GM23338 (cell line): Measurements from ENCODE around the gene FOXP1. TPM values are rescaled to one million over a fixed set of nuclear protein-coding genes. Genes with fewer than 3 reads are reported as not detected.

Experiments
- ATAC-seq: fragments of 200-7000 bp; cut with Tn5 transposase; 3 replicates; pipeline ENCODE4 v1.9.1; 2020
- DNase-seq: peaks from one replicate; pipeline ENCODE4 v3.0.0-alpha.2; 2015; ENCODE audit warnings: low spot score
- H2AFZ ChIP-seq: fragments of 200-600 bp; sonication (generic); 2 replicates; pipeline ENCODE4 v1.8.0; 2016; ENCODE audit warnings: antibody characterized with exemption, mild to moderate bottlenecking, moderate library complexity
- H3F3A ChIP-seq: fragments of 200-600 bp; sonication (generic); replicated peaks from 2 replicates; pipeline ENCODE4 v1.8.0; 2017; ENCODE audit warnings: antibody characterized with exemption, mixed run types, low read depth
- H3K27ac ChIP-seq: fragments of 200-600 bp; sonication (generic); 2 replicates; pipeline ENCODE4 v1.6.1; 2016; ENCODE audit warnings: low read depth
- H3K27me3 ChIP-seq: fragments of 200-600 bp; sonication (generic); 2 replicates; pipeline ENCODE4 v1.8.0; 2016; ENCODE audit warnings: mild to moderate bottlenecking, mixed run types, moderate library complexity; ENCODE audit not compliant: insufficient read depth
- H3K36me3 ChIP-seq: fragments of 200-600 bp; sonication (generic); 2 replicates; pipeline ENCODE4 v1.8.0; 2016; ENCODE audit warnings: mild to moderate bottlenecking; ENCODE audit not compliant: insufficient read depth
- H3K4me1 ChIP-seq: fragments of 200-600 bp; sonication (generic); 2 replicates; pipeline ENCODE4 v1.8.0; 2016; ENCODE audit warnings: mild to moderate bottlenecking, moderate library complexity; ENCODE audit not compliant: insufficient read depth
- H3K4me2 ChIP-seq: fragments of 200-600 bp; sonication (generic); 2 replicates; pipeline ENCODE4 v1.7.1; 2017; ENCODE audit warnings: mixed run types
- H3K4me3 ChIP-seq: fragments of 200-600 bp; sonication (generic); 2 replicates; pipeline ENCODE4 v1.6.1; 2016; ENCODE audit warnings: mixed run types
- H3K79me2 ChIP-seq: fragments of 200-600 bp; sonication (generic); replicated peaks from 2 replicates; pipeline ENCODE4 v1.8.0; 2017; ENCODE audit warnings: mild to moderate bottlenecking; ENCODE audit not compliant: insufficient read depth
- H3K9me2 ChIP-seq: fragments of 200-600 bp; sonication (generic); 2 replicates; pipeline ENCODE4 v1.8.0; 2017; ENCODE audit not compliant: insufficient read depth
- H4K20me1 ChIP-seq: fragments of 200-600 bp; sonication (generic); replicated peaks from 2 replicates; pipeline ENCODE4 v1.8.0; 2017; ENCODE audit warnings: mild to moderate bottlenecking; ENCODE audit not compliant: insufficient read depth
- H3K27ac Mint-ChIP-seq: 2 replicates; pipeline ENCODE4 v1.8.0; 2020; ENCODE audit warnings: inconsistent platforms, mild to moderate bottlenecking, moderate library complexity, mixed read lengths
- H3K27me3 Mint-ChIP-seq: 3 replicates; pipeline ENCODE4 v1.8.0; 2022; ENCODE audit warnings: low read depth, mild to moderate bottlenecking, moderate library complexity, mixed read lengths, inconsistent platforms; ENCODE audit not compliant: insufficient read depth, poor library complexity
- H3K36me3 Mint-ChIP-seq: 3 replicates; pipeline ENCODE4 v1.8.0; 2021; ENCODE audit warnings: low read depth, mild to moderate bottlenecking, inconsistent platforms, moderate library complexity, mixed read lengths
- H3K4me1 Mint-ChIP-seq: 3 replicates; pipeline ENCODE4 v1.8.0; 2020; ENCODE audit warnings: mild to moderate bottlenecking, inconsistent platforms, mixed read lengths
- H3K4me3 Mint-ChIP-seq: 3 replicates; pipeline ENCODE4 v1.8.0; 2021; ENCODE audit warnings: moderate library complexity, mild to moderate bottlenecking, inconsistent platforms, mixed read lengths
- H3K9me3 Mint-ChIP-seq: 3 replicates; pipeline ENCODE4 v1.8.0; 2020; ENCODE audit warnings: moderate library complexity, mild to moderate bottlenecking, inconsistent platforms, mixed read lengths
- CREB1 ChIP-seq: fragments of 250-450 bp; sonication (Bioruptor Pico); IDR thresholded peaks from 2 replicates; pipeline ENCODE4 v1.5.0; 2020; ENCODE audit warnings: low read depth, mild to moderate bottlenecking, moderate library complexity
- EZH2phosphoT487 ChIP-seq: fragments of 200-600 bp; sonication (generic); IDR thresholded peaks from one replicate; pipeline ENCODE4 v1.8.1; 2018; ENCODE audit warnings: antibody characterized with exemption; ENCODE audit not compliant: unreplicated experiment
- JUNB ChIP-seq: IDR thresholded peaks from one replicate; pipeline ENCODE4 v1.6.1; 2016; ENCODE audit warnings: antibody characterized with exemption; ENCODE audit not compliant: unreplicated experiment
- NANOG ChIP-seq: IDR thresholded peaks from 2 replicates; pipeline ENCODE4 v1.6.1; 2016; ENCODE audit warnings: antibody characterized with exemption, borderline replicate concordance
- ZNF114 ChIP-seq: fragments of 250-450 bp; sonication (Bioruptor Pico); IDR thresholded peaks from 2 replicates; pipeline ENCODE4 v1.5.0; 2020; ENCODE audit warnings: mild to moderate bottlenecking, moderate library complexity
- ZNF331 ChIP-seq: fragments of 250-450 bp; sonication (Bioruptor Pico); IDR thresholded peaks from 2 replicates; pipeline ENCODE4 v1.5.0; 2020; ENCODE audit warnings: low read depth, mild to moderate bottlenecking, moderate library complexity
- ZNF462 ChIP-seq: fragments of 250-450 bp; sonication (Bioruptor Pico); IDR thresholded peaks from 2 replicates; pipeline ENCODE4 v1.5.0; 2020; ENCODE audit warnings: mild to moderate bottlenecking, moderate library complexity
- polyA plus RNA-seq: library from polyadenylated mRNA; unstranded; fragments of >200 nt; fragmentation: Nextera tagmentation; extraction: Ambion mirVana; gene quantifications from 2 replicates; pipeline ENCODE4 v1.2.1, GENCODE V29; 2016
- total RNA-seq: library from RNA; depleted of rRNA; stranded (reverse); fragments of >200 nt; shearing (Covaris generic); gene quantifications from 2 replicates; pipeline ENCODE4 v1.2.3, GENCODE V29; 2014
- TF ChIP-seq, protein P1 (sequence below): IDR thresholded peaks from one replicate; pipeline ENCODE4 v1.6.1; 2018; ENCODE audit warnings: antibody characterized with exemption; ENCODE audit not compliant: unreplicated experiment

Gene FOXP1
- total and polyA plus RNA-seq, 2 experiments from 2014 or later: 32.9 to 35.5 TPM

DNA sequence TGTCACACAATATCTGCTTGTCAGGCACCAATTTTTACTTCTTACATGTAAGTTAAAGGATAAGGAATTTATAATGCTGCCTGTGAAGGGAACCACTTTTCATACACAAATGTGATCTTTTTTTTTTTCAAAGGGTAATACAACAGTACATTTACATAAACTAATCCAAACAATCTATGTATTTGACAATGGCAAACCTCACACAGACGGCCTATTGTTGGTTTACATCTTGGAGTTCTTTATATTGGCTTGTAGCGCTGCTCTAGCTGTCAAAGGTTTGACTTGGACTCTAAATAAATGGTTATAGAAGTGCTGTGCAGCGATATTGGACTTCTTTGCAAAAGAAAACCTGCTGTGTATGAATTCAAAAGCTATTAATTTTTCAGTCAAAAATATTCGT is 598.0 kb downstream of the FOXP1 start:
- no peak overlapping the region for H3K4me2 ChIP-seq
- Mint-ChIP-seq H3K36me3 (peaks cover 7% of the 10 kb centered on the region; the same call in 2 of the 3 replicates), H3K4me1 (peaks cover 37% of the 10 kb centered on the region), H3K27me3 (peaks cover 6% of the 10 kb centered on the region), H3K4me3 (no peak overlapping the region), H3K27ac (no peak overlapping the region), H3K9me3 (no peaks in the 10 kb centered on the region)
- no peak for DNase-seq
- no peaks in the 10 kb centered on the region for H4K20me1 ChIP-seq
- TF ChIP-seq EZH2phosphoT487 (no peak), NANOG (no peak), ZNF462 (CRISPR knock-in tag) (no peak), JUNB (no peak), ZNF114 (no peak), ZNF331 (no peak), CREB1 (CRISPR knock-in tag) (no peak)
- TF ChIP-seq, protein P1, sequence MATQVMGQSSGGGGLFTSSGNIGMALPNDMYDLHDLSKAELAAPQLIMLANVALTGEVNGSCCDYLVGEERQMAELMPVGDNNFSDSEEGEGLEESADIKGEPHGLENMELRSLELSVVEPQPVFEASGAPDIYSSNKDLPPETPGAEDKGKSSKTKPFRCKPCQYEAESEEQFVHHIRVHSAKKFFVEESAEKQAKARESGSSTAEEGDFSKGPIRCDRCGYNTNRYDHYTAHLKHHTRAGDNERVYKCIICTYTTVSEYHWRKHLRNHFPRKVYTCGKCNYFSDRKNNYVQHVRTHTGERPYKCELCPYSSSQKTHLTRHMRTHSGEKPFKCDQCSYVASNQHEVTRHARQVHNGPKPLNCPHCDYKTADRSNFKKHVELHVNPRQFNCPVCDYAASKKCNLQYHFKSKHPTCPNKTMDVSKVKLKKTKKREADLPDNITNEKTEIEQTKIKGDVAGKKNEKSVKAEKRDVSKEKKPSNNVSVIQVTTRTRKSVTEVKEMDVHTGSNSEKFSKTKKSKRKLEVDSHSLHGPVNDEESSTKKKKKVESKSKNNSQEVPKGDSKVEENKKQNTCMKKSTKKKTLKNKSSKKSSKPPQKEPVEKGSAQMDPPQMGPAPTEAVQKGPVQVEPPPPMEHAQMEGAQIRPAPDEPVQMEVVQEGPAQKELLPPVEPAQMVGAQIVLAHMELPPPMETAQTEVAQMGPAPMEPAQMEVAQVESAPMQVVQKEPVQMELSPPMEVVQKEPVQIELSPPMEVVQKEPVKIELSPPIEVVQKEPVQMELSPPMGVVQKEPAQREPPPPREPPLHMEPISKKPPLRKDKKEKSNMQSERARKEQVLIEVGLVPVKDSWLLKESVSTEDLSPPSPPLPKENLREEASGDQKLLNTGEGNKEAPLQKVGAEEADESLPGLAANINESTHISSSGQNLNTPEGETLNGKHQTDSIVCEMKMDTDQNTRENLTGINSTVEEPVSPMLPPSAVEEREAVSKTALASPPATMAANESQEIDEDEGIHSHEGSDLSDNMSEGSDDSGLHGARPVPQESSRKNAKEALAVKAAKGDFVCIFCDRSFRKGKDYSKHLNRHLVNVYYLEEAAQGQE: no peak
- H3K4me3 ChIP-seq: no peak overlapping the region
- no peak overlapping the region for H2AFZ ChIP-seq
- H3K4me1 ChIP-seq: peaks cover 17% of the 10 kb centered on the region
- H3F3A ChIP-seq: no peaks in the 10 kb centered on the region
- H3K9me2 ChIP-seq: no peaks in the 10 kb centered on the region
- H3K27ac ChIP-seq: no peak overlapping the region
- H3K79me2 ChIP-seq: no peaks in the 10 kb centered on the region
- ATAC-seq: no peak
- H3K36me3 ChIP-seq: no peaks in the 10 kb centered on the region
- H3K27me3 ChIP-seq: no peaks in the 10 kb centered on the region
